ENCODE results near the gene MAML2. TPM values are rescaled to one million over a fixed set of nuclear protein-coding genes. Genes with fewer than 3 reads are reported as not detected.

Gene MAML2
- total RNA-seq, 1 experiment from 2014 or later = 2.7 TPM

DNA sequence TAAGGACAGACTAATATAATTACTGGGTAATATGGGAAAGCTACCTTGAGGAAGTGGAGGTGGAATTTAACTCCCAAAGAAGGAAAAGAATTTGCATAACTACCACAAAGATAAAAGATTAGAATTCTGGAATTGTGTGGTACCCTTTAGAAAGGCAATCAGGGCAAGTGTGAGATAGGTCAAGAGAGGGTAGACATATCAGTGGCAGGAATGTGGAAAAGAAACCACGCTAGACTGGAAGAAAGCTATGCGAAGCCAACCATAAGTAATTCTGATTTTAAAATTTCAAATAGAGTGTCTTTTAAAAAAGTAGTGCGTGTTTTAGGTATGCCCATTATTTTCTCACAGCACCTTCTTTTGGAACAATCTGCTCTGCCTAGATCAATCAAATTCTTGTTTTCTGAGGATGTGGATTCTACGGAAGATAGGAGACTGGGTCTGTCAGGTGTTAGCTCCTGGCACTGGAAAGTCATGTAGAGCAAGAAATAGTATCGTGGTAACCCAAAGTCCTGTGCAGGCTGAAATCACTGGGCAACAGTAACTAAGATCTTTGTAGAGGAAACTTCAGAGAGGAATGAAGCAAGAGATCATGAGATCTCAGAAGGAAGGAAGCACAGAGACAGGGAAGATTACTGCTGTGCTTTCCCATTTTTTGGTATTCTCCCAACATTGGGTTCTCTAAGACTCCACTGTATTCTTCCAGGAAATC is 307.8 kb downstream of the MAML2 start:
- H3K56ac ChIP-seq (ENCODE audit: insufficient read length, low read depth, low read length) = no peak overlapping the region
- H4K20me1 ChIP-seq (ENCODE audit: control insufficient read depth, insufficient read depth, insufficient read length) = no peaks in the 10 kb centered on the region
- Mint-ChIP-seq H3K9me3 (no peaks in the 10 kb centered on the region), H3K27me3 (ENCODE audit: low read depth) (no peaks in the 10 kb centered on the region), H3K4me1 (peaks cover 4 to 23% of the 10 kb centered on the region in 2 experiments), H3K36me3 (ENCODE audit: insufficient read depth in 1 of 3, low read depth in 3 of 3) (no peaks in the 10 kb centered on the region), H3K4me3 (no peak overlapping the region), H3K27ac (peak overlapping the region in 1 of 3 experiments; percentile 45; a peak in 1 of 7 replicates)
- no peak overlapping the region for H2AK5ac ChIP-seq (ENCODE audit: insufficient read length, low read length)
- no peak overlapping the region for H3K18ac ChIP-seq (ENCODE audit: insufficient read length, low read depth, low read length)
- H3K23ac ChIP-seq (ENCODE audit: insufficient read length, low read depth, low read length) = no peak overlapping the region
- no peaks in the 10 kb centered on the region for H3K9me3 ChIP-seq (ENCODE audit: control insufficient read depth, low read depth, low read length)
- H3K4me2 ChIP-seq (ENCODE audit: insufficient read depth, insufficient read length, low read length) = no peak overlapping the region
- H3K27ac ChIP-seq (ENCODE audit: insufficient read length, low read depth, low read length) = no peak overlapping the region
- no peak overlapping the region for H4K8ac ChIP-seq (replicated peaks; ENCODE audit: insufficient read length, low read depth, low read length)
- no peak overlapping the region for H2BK5ac ChIP-seq (ENCODE audit: insufficient read length, low read length)
- H2BK20ac ChIP-seq (ENCODE audit: low read depth, low read length, poor library complexity, severe bottlenecking) = no peak overlapping the region
- H2BK12ac ChIP-seq (ENCODE audit: insufficient read length, low read depth, low read length) = no peak overlapping the region
- H3K4ac ChIP-seq (ENCODE audit: low read depth, low read length) = no peak overlapping the region
- 0 out of 2 replicates have a peak, but pooled peaks cover 3% of the 10 kb centered on the region for H3K4me1 ChIP-seq (ENCODE audit: insufficient read depth, low read length)
- no peak overlapping the region for H2AFZ ChIP-seq (ENCODE audit: low read length)
- no peaks in the 10 kb centered on the region for H3K79me2 ChIP-seq (ENCODE audit: insufficient read depth, low read length)
- no peak overlapping the region for H4K5ac ChIP-seq (ENCODE audit: insufficient read length, low read depth, low read length)
- no peak overlapping the region for H2BK15ac ChIP-seq (ENCODE audit: low read depth, low read length)
- H3K14ac ChIP-seq (ENCODE audit: insufficient read depth, low read length) = no peak overlapping the region
- DNase-seq = no peak
- H3K79me1 ChIP-seq (ENCODE audit: insufficient read depth, low read depth, low read length, poor library complexity, severe bottlenecking) = no peaks in the 10 kb centered on the region
- WGBS (ENCODE audit: extremely low coverage, insufficient read length, low lambda C conversion rate) = no CpG with 5 or more reads among the region's 5 CpGs
- TF ChIP-seq, protein P1, sequence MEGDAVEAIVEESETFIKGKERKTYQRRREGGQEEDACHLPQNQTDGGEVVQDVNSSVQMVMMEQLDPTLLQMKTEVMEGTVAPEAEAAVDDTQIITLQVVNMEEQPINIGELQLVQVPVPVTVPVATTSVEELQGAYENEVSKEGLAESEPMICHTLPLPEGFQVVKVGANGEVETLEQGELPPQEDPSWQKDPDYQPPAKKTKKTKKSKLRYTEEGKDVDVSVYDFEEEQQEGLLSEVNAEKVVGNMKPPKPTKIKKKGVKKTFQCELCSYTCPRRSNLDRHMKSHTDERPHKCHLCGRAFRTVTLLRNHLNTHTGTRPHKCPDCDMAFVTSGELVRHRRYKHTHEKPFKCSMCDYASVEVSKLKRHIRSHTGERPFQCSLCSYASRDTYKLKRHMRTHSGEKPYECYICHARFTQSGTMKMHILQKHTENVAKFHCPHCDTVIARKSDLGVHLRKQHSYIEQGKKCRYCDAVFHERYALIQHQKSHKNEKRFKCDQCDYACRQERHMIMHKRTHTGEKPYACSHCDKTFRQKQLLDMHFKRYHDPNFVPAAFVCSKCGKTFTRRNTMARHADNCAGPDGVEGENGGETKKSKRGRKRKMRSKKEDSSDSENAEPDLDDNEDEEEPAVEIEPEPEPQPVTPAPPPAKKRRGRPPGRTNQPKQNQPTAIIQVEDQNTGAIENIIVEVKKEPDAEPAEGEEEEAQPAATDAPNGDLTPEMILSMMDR (conservative IDR thresholded peaks at IDR 0.05) = no peak
- no peak overlapping the region for H3K9ac ChIP-seq (ENCODE audit: extremely low read depth, insufficient read length, low read length)
- no peak overlapping the region for H3T11ph ChIP-seq (ENCODE audit: low read length)
- H2BK120ac ChIP-seq (ENCODE audit: low read depth, low read length, poor library complexity, severe bottlenecking) = no peak overlapping the region
- no peak overlapping the region for H4K91ac ChIP-seq (ENCODE audit: insufficient read length, low read depth, low read length)
- H3K27me3 ChIP-seq (ENCODE audit: insufficient read depth, low read length) = no peaks in the 10 kb centered on the region
- no peaks in the 10 kb centered on the region for H3K23me2 ChIP-seq (ENCODE audit: insufficient read length, low read depth, low read length, poor library complexity, severe bottlenecking)
